RPMI8226 (cell line): ENCODE measurements around the gene SECTM1.

Source experiments
- DNase-seq: peaks from one replicate; pipeline ENCODE4 v3.0.0-alpha.2; 2015

Gene SECTM1

DNA sequence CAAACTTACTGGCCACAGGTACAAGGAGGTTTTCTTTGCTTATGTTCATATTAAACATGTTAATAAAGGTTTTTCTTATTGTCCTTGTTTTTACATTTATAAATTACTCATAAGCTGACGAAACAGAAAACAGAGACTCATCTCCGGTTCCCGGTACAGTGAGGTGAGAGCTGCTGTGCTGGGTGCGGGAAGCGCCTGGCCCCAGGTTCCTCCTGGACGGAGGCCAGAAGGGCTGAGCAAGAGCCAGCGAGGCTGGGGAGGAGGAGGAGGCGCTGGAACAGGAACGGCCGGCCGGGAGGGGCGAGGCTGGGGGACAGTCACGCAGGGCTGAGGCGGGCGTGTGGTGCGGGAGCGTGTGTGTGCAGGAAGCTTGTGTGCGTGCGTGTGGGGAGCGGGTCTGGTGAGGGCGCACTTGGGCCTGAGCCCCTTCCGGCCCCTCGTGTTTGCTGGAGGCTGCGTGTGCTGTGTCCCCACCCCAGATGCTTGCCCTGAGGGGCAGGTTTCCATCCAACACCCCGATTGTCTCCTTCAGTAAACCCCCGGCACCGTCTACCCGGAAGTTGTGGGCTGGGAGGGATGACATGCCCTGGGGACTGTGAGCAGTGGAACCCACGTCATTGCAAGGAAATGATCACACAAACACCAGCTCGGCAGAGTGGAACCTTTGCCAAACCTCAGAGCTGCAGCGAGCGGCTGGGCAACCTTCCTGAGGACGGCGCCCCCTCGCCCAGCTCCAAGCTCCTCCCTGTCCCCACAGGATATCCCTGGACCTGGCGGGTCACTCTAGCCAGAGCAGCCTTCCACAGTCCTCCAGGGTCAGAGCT is 35.6 kb downstream of the SECTM1 start:
- peak; percentile 95 for DNase-seq

DNA sequence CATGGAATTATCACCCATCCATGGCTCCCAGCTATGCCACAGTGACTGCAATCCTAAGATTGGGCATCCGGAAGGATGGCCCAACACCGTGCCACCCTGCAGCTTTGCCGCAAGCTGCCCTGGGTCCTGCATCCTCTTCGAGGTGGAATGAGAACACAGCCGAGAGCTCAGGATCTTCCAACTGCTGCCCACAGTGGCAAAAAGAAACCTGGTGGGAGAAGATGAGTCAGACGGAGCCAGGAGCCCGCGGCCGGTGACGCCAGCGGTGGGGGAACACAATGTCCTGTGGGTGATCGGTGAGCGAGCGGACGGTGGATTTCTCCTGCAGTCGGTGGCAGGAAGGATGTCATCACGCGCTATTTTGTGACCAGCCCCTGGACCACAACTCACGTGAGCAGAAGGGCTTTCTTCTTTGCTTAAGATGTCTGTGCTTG is 36.3 kb downstream of the SECTM1 start:
- DNase-seq = peak; percentile 83

DNA sequence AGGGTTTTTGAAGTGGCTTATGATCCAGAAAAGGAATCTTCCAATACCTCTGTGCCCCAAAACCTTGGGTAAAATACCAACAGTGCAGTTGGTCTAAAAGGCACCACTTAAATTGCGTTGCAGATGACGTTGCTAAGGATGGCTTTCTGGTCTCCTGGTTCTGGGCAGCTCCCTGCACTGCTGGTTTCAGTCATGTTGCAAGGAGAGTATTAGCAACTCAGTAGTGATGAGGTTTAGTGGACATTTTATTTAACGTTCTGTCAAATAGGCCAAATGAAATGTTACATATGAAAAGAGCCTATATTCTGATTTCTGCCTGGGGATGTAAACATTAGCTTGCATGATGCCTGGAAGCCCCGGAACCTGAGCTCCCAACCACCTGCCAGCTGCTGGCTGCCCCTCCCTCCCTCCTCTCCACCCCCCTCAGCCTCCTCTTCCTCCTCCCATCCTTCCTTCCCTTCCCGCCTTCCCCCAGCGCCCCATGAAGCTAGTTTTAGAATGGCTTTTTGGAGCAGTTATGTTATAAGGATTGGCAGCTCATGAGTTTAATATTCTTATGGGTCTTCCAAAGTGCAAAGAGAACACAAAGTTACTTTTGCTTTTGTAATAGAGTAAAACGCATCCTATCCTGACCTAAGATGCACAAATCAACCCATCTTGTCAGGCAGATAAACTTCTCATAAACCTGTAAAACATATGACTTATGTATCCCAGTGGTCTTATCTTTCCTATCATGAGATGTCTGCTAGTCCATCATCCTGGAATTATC is 36.9 kb downstream of the SECTM1 start:
- DNase-seq = peak; percentile 40

GRCh38 chr17:82295472-82295814 is 38.1 kb downstream of the SECTM1 start:
- DNase-seq = no peak

DNA sequence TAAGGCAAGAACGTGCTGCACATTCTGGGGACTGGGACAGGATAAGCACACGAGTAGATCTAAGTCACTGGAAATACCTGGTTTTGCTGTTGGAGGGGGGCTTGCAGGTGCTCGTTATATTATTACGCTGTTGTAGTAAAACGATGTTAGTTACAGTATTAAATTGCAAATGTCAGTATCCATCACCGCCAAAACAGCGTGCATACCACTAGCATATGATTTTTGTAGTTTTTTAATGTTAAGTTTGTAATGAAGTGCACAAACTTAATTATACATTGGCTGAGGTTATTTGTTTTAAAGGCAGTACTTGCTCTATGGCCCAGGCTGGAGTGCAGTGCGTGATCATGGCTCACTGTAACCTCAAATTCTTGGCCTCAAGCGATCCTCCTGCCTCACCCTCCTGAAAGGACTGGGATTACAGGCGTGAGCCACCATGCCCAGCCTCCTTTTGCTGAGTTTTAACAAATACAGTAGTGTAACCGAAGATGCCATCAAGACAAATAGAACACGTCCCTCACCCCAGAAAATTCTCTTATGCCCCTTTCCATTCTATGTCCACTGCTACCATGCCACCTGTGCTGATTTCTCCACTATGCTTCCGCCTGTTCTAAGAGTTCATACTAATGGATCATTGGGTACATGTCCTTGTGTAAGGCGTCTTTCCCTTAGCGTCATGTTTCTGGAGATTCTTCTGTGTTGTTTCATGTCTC is 39.3 kb downstream of the SECTM1 start:
- DNase-seq = no peak

- peak; percentile 98 for DNase-seq
Observed at GRCh38 chr17:82292251-82293154, 41.1 kb downstream of the SECTM1 start.

DNA sequence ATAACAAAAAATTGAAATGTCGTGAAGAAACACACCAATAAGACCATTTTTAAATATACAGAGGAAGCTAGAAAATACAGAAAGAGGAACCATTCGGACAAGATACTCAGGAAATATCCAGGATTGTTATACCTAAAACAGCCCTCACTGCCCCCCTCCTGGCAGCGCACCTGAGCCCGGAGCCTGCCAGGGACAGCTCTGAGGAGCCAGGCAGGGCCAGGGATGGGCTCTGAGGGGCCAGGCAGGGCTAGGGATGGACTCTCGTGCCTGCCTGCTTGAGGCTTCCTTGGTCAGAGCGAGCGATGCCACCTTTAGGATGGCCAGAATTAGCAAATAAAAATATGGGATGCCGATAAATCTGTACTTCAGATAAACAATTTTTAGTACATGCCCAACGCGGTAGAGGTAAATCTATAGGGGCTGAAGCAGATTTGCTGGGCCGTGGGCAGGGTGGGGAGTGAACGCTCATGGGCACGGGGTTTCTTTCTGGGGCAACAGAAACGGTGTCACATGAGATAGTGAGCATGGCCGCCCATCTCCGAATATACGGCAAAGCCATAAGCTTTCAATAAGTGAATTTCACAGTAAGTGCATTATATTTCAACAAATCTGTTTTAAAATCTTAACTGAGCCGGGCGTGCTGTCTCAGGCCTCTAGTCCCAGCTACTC is 41.9 kb downstream of the SECTM1 start:
- DNase-seq = peak; percentile 22

- DNase-seq = peak; percentile 86
Observed at GRCh38 chr17:82287868-82288801, 45.4 kb downstream of the SECTM1 start.

DNA sequence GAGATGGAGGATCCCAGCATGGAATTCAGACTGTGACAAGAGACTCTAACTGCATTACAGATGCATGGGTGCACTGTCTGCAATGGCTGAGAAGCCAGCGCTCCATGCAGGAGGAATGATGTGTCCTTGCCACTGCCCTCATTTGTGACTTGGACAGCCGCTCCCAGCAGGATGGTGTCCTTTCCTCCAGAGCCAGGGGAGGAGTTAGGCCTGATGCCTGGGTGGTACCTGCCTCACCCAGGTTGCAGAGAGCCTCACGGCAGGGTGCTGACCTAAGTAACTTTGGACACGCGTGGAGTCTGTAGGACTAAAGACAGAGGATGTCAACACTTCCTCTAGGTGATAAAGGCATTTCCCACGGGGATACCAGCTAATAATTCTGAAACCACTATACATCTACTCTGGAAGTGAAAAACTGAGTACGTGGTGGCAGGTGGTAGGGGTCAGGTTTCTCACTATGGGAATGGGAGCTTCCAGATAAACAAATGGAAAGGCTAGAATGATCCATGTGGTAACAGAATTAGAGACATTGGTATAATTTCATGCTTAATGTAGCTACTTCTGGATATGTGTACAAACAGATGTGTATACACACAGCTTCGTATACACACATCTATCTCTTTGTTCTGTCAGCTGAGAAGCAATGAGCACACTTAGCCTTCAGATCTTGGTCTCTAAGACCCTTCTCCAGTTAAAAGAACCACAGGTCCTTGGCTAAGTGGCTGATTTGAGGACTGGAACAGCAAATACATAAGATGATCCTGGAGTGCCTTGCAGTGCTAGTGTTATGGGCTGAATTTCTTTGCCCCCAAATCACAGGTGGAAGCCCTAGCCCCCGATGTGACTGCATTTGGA is 46.3 kb downstream of the SECTM1 start:
- no peak for DNase-seq

- DNase-seq = no peak
Observed at GRCh38 chr17:82285141-82285540, 48.4 kb downstream of the SECTM1 start.

- peak; percentile 91 for DNase-seq
Observed at GRCh38 chr17:82283208-82283749, 50.3 kb downstream of the SECTM1 start.

- DNase-seq = no peak
Observed at GRCh38 chr17:82282239-82283207, 51.0 kb downstream of the SECTM1 start.

DNA sequence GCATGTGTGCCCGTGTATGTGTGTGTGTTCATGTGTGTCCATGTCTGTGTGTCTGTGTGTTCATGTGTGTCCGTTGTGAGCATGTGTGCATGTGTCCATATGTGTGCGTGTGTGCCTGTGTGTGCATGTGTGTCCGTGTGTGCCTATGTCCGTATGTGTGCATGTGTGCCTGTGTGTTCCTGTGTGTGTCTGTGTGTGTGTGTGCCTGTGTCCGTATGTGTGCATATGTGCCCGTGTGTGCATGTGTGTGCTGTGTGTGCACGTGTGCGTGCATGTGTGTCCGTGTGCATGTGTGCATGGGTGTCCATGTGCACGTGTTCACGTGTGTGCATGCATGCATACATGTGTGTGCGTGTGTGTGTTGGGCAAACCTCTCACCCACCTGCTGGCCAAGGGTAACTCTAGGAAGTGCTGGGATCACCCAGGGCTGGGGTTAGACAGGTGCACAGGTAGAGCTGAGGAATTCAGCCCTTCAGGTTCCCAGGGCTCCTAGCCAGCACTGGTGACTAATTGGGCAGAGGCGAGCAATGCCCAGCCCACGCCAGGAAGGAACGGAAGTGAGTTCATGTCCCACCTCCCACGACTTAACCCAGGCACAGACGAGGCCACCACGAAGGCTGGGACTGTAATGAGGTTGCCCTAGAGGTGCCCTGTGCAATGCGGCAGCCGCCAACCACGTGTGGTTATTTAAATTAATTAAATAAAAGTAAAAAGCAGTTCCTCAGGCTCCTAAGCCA is 51.9 kb downstream of the SECTM1 start:
- peak; percentile 66 for DNase-seq

- DNase-seq = no peak
Observed at GRCh38 chr17:82281076-82281475, 52.5 kb downstream of the SECTM1 start.

GRCh38 chr17:82280537-82280936 is 53.0 kb downstream of the SECTM1 start:
- no peak for DNase-seq

DNA sequence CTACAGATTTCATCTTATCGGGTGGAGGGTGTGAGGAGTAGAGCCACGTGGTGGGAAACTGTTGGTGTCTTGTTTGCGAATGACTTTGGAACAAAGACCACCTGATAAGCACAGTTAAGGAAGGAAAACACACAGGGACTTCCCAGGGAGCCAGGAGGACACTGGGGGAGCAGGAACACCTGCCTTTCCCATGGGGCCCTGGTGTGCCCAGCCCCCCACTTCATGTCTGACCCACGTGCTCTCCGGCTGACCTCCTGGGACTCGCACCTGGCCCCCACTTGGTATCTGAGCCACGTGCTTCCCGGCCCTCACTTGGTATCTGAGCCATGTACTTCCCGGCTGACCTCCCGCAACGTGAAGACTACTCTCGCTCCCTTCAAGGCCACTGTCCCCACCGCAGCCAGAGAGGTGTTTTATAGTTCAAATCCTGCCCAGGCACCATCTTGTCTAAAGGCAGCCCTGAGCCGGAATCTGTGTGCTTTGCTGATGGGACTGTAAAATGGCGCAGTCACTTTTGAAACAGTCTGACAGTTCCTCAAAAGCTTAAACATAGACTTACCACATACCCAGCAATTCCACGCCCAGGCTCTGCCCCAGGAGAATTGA is 54.7 kb downstream of the SECTM1 start:
- DNase-seq = no peak

- DNase-seq = no peak
Observed at GRCh38 chr17:82278308-82278707, 55.3 kb downstream of the SECTM1 start.
